HepG2 (cell line): ENCODE measurements around the gene HPCAL1.

ENCODE experiments used
- EZH2 ChIP-seq: conservative IDR thresholded peaks from 2 replicates; pipeline ENCODE4 v1.6.1; 2012; ENCODE audit warnings: mild to moderate bottlenecking, low read depth, low read length, moderate library complexity
- JUNB ChIP-seq: sonication (generic); formaldehyde crosslinking; IDR thresholded peaks from 2 replicates; pipeline ENCODE4 v1.8.0; 2022; ENCODE audit warnings: missing genetic modification reagents, mild to moderate bottlenecking, borderline replicate concordance
- MAFK ChIP-seq, 2 experiments: IDR thresholded peaks in 1 of 2; conservative IDR thresholded peaks in 1 of 2; 2 replicates each; pipeline ENCODE4 v1.6.1; 2011; ENCODE audit warnings: improper control_type of control experiment in 2 of 2, low read length in 2 of 2
- MYNN ChIP-seq: sonication (generic); formaldehyde crosslinking; IDR thresholded peaks from 2 replicates; pipeline ENCODE4 v1.4.0; 2020; ENCODE audit warnings: mild to moderate bottlenecking, low read depth, missing genetic modification reagents
- ZFP41 ChIP-seq: sonication (generic); formaldehyde crosslinking; IDR thresholded peaks from 2 replicates; pipeline ENCODE4 v1.4.0; 2020; ENCODE audit warnings: mild to moderate bottlenecking, missing genetic modification reagents, borderline replicate concordance
- ZFP82 ChIP-seq: sonication (generic); formaldehyde crosslinking; IDR thresholded peaks from 2 replicates; pipeline ENCODE4 v1.5.1; 2020; ENCODE audit warnings: mild to moderate bottlenecking, missing genetic modification reagents, borderline replicate concordance
- ZNF253 ChIP-seq: sonication (generic); formaldehyde crosslinking; IDR thresholded peaks from 2 replicates; pipeline ENCODE4 v1.8.0; 2022; ENCODE audit warnings: mild to moderate bottlenecking, missing genetic modification reagents, borderline replicate concordance
- ZNF644 ChIP-seq: IDR thresholded peaks from 2 replicates; pipeline ENCODE4 v1.6.1; 2016; ENCODE audit warnings: low read depth
- TF ChIP-seq, protein P1 (sequence below): sonication (generic); formaldehyde crosslinking; IDR thresholded peaks from 2 replicates; pipeline ENCODE4 v1.4.0; 2020; ENCODE audit warnings: missing genetic modification reagents
- TF ChIP-seq, protein P2 (sequence below): sonication (generic); formaldehyde crosslinking; IDR thresholded peaks from 2 replicates; pipeline ENCODE4 v1.5.0; 2020; ENCODE audit warnings: mild to moderate bottlenecking, missing genetic modification reagents, moderate library complexity

DNA sequence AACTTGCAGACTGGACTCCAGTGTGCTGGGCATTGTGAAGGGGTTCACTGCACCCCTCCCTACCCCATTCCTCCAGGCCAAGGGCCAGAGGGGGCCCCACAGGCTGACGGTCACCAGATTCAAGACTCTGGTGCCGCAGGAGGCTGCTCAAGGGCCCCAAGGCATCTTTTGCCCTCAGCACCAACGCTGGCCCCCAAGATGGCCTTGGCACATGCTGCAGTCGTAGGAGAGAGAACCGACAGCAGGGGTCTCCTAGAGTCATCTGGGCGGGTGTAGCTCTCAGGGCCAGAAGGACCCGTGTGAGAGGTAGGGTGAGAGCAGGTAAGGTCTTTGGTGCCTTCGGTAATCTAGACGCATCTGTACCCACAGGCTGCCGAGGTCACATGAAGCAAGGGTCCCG, 164.1 kb downstream of the HPCAL1 start:
- TF ChIP-seq ZFP82 (CRISPR knock-in tag) (no peak), MYNN (CRISPR knock-in tag) (no peak), ZNF253 (CRISPR knock-in tag) (no peak), ZFP41 (CRISPR knock-in tag) (no peak), JUNB (CRISPR knock-in tag) (no peak), MAFK (conservative IDR thresholded peaks at IDR 0.05 in 1 of 2, IDR thresholded peaks at IDR 0.05 in 1 of 2; ENCODE audit: low read length in 2 of 2) (no peak), EZH2 (no peak), ZNF644 (CRISPR knock-in tag) (no peak)
- TF ChIP-seq, protein P1, sequence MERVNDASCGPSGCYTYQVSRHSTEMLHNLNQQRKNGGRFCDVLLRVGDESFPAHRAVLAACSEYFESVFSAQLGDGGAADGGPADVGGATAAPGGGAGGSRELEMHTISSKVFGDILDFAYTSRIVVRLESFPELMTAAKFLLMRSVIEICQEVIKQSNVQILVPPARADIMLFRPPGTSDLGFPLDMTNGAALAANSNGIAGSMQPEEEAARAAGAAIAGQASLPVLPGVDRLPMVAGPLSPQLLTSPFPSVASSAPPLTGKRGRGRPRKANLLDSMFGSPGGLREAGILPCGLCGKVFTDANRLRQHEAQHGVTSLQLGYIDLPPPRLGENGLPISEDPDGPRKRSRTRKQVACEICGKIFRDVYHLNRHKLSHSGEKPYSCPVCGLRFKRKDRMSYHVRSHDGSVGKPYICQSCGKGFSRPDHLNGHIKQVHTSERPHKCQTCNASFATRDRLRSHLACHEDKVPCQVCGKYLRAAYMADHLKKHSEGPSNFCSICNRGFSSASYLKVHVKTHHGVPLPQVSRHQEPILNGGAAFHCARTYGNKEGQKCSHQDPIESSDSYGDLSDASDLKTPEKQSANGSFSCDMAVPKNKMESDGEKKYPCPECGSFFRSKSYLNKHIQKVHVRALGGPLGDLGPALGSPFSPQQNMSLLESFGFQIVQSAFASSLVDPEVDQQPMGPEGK (CRISPR knock-in tag), result no peak
- TF ChIP-seq, protein P2, sequence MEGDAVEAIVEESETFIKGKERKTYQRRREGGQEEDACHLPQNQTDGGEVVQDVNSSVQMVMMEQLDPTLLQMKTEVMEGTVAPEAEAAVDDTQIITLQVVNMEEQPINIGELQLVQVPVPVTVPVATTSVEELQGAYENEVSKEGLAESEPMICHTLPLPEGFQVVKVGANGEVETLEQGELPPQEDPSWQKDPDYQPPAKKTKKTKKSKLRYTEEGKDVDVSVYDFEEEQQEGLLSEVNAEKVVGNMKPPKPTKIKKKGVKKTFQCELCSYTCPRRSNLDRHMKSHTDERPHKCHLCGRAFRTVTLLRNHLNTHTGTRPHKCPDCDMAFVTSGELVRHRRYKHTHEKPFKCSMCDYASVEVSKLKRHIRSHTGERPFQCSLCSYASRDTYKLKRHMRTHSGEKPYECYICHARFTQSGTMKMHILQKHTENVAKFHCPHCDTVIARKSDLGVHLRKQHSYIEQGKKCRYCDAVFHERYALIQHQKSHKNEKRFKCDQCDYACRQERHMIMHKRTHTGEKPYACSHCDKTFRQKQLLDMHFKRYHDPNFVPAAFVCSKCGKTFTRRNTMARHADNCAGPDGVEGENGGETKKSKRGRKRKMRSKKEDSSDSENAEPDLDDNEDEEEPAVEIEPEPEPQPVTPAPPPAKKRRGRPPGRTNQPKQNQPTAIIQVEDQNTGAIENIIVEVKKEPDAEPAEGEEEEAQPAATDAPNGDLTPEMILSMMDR (CRISPR knock-in tag), result peak; percentile 51
